Ovary (tissue), 9 donors: ENCODE data around the gene ADAMTS13. TPM values are rescaled to one million over a fixed set of nuclear protein-coding genes. Genes with fewer than 3 reads are reported as not detected.

Experiments used
- DNase-seq, 5 donors: peaks; one replicate each; pipeline ENCODE4 v3.0.0-alpha.2; 2019 to 2020
- H3K27ac ChIP-seq, 2 donors: fragments of 200-600 bp; one replicate each; pipeline versions ENCODE4 v1.5.1 to v1.8.0; 2019 to 2022
- H3K27me3 ChIP-seq: fragments of 200-600 bp; one replicate; pipeline ENCODE4 v1.8.0; 2022
- H3K36me3 ChIP-seq: fragments of 200-600 bp; sonication (generic); one replicate; pipeline ENCODE4 v1.5.1; 2019
- H3K4me1 ChIP-seq: one replicate; pipeline ENCODE4 v1.8.1; 2013; ENCODE audit warnings: mild to moderate bottlenecking, moderate library complexity; ENCODE audit not compliant: insufficient read depth
- H3K4me3 ChIP-seq: fragments of 200-600 bp; sonication (generic); one replicate; pipeline ENCODE4 v1.5.1; 2017
- H3K9me3 ChIP-seq, 2 donors: fragments of 200-600 bp in 1 of 2; sonication (generic) in 1 of 2; one replicate each; pipeline versions ENCODE4 v1.5.1 to v1.8.1; 2013 to 2019; ENCODE audit warnings: mild to moderate bottlenecking in 1 of 2, moderate library complexity in 1 of 2
- EP300 ChIP-seq: sonication (generic); formaldehyde crosslinking; IDR thresholded peaks from one replicate; pipeline ENCODE4 v1.6.1; 2017; ENCODE audit warnings: antibody characterized with exemption
- POLR2A ChIP-seq: fragments of 450-650 bp; IDR thresholded peaks from one replicate; pipeline ENCODE4 v1.6.1; 2017; ENCODE audit warnings: antibody characterized with exemption, mild to moderate bottlenecking, moderate library complexity
- WGBS, 3 donors: extraction: QIAGEN DNeasy Blood & Tissue Kit in 1 of 3; methylation state at CpG; one replicate each; pipeline versions ENCODE4 v1.1.5 to v1.1.7; 2013 to 2017; 5-methylcytosine and 5-hydroxymethylcytosine counted together
- intact Hi-C, 4 donors: fragments of 100-400 bp; cut with DNase I; formaldehyde crosslinking; loops; one replicate each; pipeline versions ENCODE4 v1.11.0 to v1.15.1; 2022 to 2023
- polyA plus RNA-seq, 2 donors: library from polyadenylated mRNA; stranded (reverse); fragments of 200-250 nt in 1 of 2; fragments of 350-450 nt in 1 of 2; fragmentation: Illumina TruSeq in 1 of 2; extraction: RNeasy Lipid Tissue Mini Kit (QIAGEN cat#74804) in 1 of 2; gene quantifications; one replicate each; pipeline ENCODE4 v1.2.3, GENCODE V29; 2013 to 2014
- total RNA-seq, 7 donors: library from RNA; depleted of rRNA in 2 of 7; stranded (reverse); fragments of >200 nt in 2 of 7; fragmentation: NEBNext Ultra II Directional in 3 of 7; extraction: Animal tissue kit (Norgen Biotek cat#: 25700) in 3 of 7; gene quantifications; one replicate each; pipeline versions ENCODE4 v1.1.0 to v1.2.4, GENCODE V29; 2016 to 2023
- TF ChIP-seq, protein P1 (sequence below), 3 donors: fragments of 450-650 bp in 2 of 3; fragments of 200-600 bp in 1 of 3; IDR thresholded peaks; one replicate each; pipeline versions ENCODE4 v1.5.1 to v1.8.0; 2016 to 2022; ENCODE audit warnings: antibody characterized with exemption in 3 of 3, mild to moderate bottlenecking in 1 of 3
- donor health status: DM: no; HTN: no; CAD: no; lungs with moderate emphysema.
- donor health status: DM: no; HTN: no; CAD: no.
- donor health status: Bipolar disorder and iron deficiency.
- donor health status: DM: yes; HTN: yes; CAD: no.
- donor health status: DM: no; HTN: no; CAD: no.
- donor health status: DM: yes; HTN: yes; CAD: no.

ADAMTS13 gene
- total and polyA plus RNA-seq, 9 donors, result 0.45 to 4.2 (median 3.6) TPM

DNA sequence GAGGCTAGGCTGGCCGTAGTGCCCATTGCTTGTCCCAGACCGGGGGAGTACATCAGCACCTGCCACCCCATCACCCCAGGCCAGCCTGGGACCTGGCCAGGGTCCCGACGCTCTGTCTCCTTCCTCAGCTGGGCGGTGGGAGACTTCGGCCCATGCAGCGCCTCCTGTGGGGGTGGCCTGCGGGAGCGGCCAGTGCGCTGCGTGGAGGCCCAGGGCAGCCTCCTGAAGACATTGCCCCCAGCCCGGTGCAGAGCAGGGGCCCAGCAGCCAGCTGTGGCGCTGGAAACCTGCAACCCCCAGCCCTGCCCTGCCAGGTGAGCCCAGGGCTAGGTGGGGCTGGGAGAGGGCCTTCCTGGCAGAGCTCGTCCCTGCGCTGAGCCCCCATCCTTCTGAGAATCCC, 21.1 kb downstream of the ADAMTS13 start:
- no peak overlapping the region for H3K27ac ChIP-seq
- WGBS, 3 donors, result 85 to 93% (median 89%) methylated on average over 5 to 15 of the region's 15 CpGs
- TF ChIP-seq, protein P1, sequence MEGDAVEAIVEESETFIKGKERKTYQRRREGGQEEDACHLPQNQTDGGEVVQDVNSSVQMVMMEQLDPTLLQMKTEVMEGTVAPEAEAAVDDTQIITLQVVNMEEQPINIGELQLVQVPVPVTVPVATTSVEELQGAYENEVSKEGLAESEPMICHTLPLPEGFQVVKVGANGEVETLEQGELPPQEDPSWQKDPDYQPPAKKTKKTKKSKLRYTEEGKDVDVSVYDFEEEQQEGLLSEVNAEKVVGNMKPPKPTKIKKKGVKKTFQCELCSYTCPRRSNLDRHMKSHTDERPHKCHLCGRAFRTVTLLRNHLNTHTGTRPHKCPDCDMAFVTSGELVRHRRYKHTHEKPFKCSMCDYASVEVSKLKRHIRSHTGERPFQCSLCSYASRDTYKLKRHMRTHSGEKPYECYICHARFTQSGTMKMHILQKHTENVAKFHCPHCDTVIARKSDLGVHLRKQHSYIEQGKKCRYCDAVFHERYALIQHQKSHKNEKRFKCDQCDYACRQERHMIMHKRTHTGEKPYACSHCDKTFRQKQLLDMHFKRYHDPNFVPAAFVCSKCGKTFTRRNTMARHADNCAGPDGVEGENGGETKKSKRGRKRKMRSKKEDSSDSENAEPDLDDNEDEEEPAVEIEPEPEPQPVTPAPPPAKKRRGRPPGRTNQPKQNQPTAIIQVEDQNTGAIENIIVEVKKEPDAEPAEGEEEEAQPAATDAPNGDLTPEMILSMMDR (IDR thresholded peaks at IDR 0.05), result no peak
- no peak for DNase-seq
- H3K4me3 ChIP-seq, result no peak overlapping the region
- intact Hi-C loops, result no loop called here
- no peaks in the 10 kb centered on the region for H3K36me3 ChIP-seq
- H3K9me3 ChIP-seq, result no peaks in the 10 kb centered on the region
- no peaks in the 10 kb centered on the region for H3K27me3 ChIP-seq
- H3K4me1 ChIP-seq, result no peaks in the 10 kb centered on the region

GRCh38 chr9:133443982-133444381, 21.8 kb downstream of the ADAMTS13 start:
- Histone ChIP-seq H3K36me3 (no peaks in the 10 kb centered on the region), H3K4me1 (no peaks in the 10 kb centered on the region), H3K9me3 (no peaks in the 10 kb centered on the region), H3K27me3 (no peaks in the 10 kb centered on the region), H3K4me3 (no peak overlapping the region), H3K27ac (no peak overlapping the region)
- no peak for DNase-seq
- intact Hi-C loops, result no loop called here
- 80 to 87% (median 86%) methylated on average over 8 of the region's 8 CpGs for WGBS, 3 donors
- no peak for TF ChIP-seq POLR2A
- TF ChIP-seq EP300, result no peak
- TF ChIP-seq, protein P1 (IDR thresholded peaks at IDR 0.05), result no peak

GRCh38 chr9:133445293-133445969, 23.3 kb downstream of the ADAMTS13 start:
- no peaks in the 10 kb centered on the region for H3K4me1 ChIP-seq
- H3K36me3 ChIP-seq, result no peaks in the 10 kb centered on the region
- intact Hi-C loops, result no loop called here
- no peaks in the 10 kb centered on the region for H3K9me3 ChIP-seq
- H3K27me3 ChIP-seq, result no peaks in the 10 kb centered on the region
- TF ChIP-seq, protein P1 (IDR thresholded peaks at IDR 0.05), result no peak
- no peak for TF ChIP-seq EP300
- no peak for TF ChIP-seq POLR2A
- no peak overlapping the region for H3K27ac ChIP-seq
- 74 to 85% (median 82%) methylated on average over 20 to 23 of the region's 23 CpGs for WGBS, 3 donors
- DNase-seq, result no peak
- H3K4me3 ChIP-seq, result no peak overlapping the region

GRCh38 chr9:133448487-133448972, 26.4 kb downstream of the ADAMTS13 start:
- intact Hi-C loops, result no loop called here
- 56 to 66% (median 62%) methylated on average over 10 to 13 of the region's 13 CpGs for WGBS, 3 donors

More at GRCh38 chr9:133448487-133448972, 26.4 kb downstream of the ADAMTS13 start:
- H3K4me3 ChIP-seq, result no peak overlapping the region
- no peaks in the 10 kb centered on the region for H3K27me3 ChIP-seq
- no peaks in the 10 kb centered on the region for H3K36me3 ChIP-seq
- H3K4me1 ChIP-seq, result no peaks in the 10 kb centered on the region
- H3K27ac ChIP-seq, result no peak overlapping the region
- no peak for DNase-seq
- TF ChIP-seq, protein P1 (IDR thresholded peaks at IDR 0.05), result no peak
- no peak for TF ChIP-seq POLR2A
- TF ChIP-seq EP300, result no peak
- no peaks in the 10 kb centered on the region for H3K9me3 ChIP-seq
